Endodermal cell (in vitro differentiated cells): ENCODE results near the gene INTS1. TPM values are rescaled to one million over a fixed set of nuclear protein-coding genes. Genes with fewer than 3 reads are reported as not detected.

Experiments
- DNase-seq: peaks from one replicate; pipeline ENCODE4 v3.0.0-alpha.2; 2017
- H3K27ac ChIP-seq: 2 replicates; pipeline ENCODE4 v1.5.1; 2013; ENCODE audit warnings: mild to moderate bottlenecking, low read depth, low read length, moderate library complexity
- H3K27me3 ChIP-seq: 2 replicates; pipeline ENCODE4 v1.6.1; 2013; ENCODE audit warnings: mild to moderate bottlenecking, low read length, moderate library complexity; ENCODE audit not compliant: insufficient read depth, control insufficient read depth, poor library complexity, severe bottlenecking
- H3K36me3 ChIP-seq: 2 replicates; pipeline ENCODE4 v1.7.0; 2013; ENCODE audit warnings: mild to moderate bottlenecking, low read length, moderate library complexity; ENCODE audit not compliant: control insufficient read depth, insufficient read depth
- H3K4me1 ChIP-seq: one replicate; pipeline ENCODE4 v1.7.0; 2013; ENCODE audit warnings: low read length; ENCODE audit not compliant: control insufficient read depth, insufficient read depth
- H3K4me3 ChIP-seq: 2 replicates; pipeline ENCODE4 v1.5.1; 2013; ENCODE audit warnings: mild to moderate bottlenecking, low read length, moderate library complexity
- H3K9ac ChIP-seq: 2 replicates; pipeline ENCODE4 v1.6.1; 2013; ENCODE audit warnings: mild to moderate bottlenecking, low read length, moderate library complexity; ENCODE audit not compliant: poor library complexity, severe bottlenecking; ENCODE audit errors: extremely low read depth
- H3K9me3 ChIP-seq: 2 replicates; pipeline ENCODE4 v1.6.1; 2013; ENCODE audit warnings: mild to moderate bottlenecking, low read length, moderate library complexity; ENCODE audit not compliant: control insufficient read depth
- H3K27ac Mint-ChIP-seq: 2 replicates; pipeline ENCODE4 v1.8.0; 2020; ENCODE audit warnings: mixed read lengths
- H3K27me3 Mint-ChIP-seq: 2 replicates; pipeline ENCODE4 v1.8.0; 2021; ENCODE audit warnings: mild to moderate bottlenecking, mixed read lengths; ENCODE audit not compliant: insufficient read depth
- H3K36me3 Mint-ChIP-seq: 2 replicates; pipeline ENCODE4 v1.8.0; 2020; ENCODE audit warnings: low read depth, mixed read lengths
- H3K4me1 Mint-ChIP-seq: 2 replicates; pipeline ENCODE4 v1.8.0; 2020; ENCODE audit warnings: mixed read lengths
- H3K4me3 Mint-ChIP-seq: 2 replicates; pipeline ENCODE4 v1.8.0; 2020; ENCODE audit warnings: mild to moderate bottlenecking, moderate library complexity, mixed read lengths
- H3K9me3 Mint-ChIP-seq: 2 replicates; pipeline ENCODE4 v1.8.0; 2020; ENCODE audit warnings: mild to moderate bottlenecking, mixed read lengths
- WGBS, 2 experiments: methylation state at CpG; one replicate each; pipeline versions ENCODE4 v1.1.5 to v1.1.7; 2013; ENCODE audit warnings: missing lambda C conversion rate in 2 of 2, mixed read lengths in 1 of 2; ENCODE audit not compliant: insufficient coverage in 1 of 2, insufficient read length in 1 of 2; 5-methylcytosine and 5-hydroxymethylcytosine counted together
- total RNA-seq, 2 donors: library from RNA; stranded (reverse); fragmentation: NEBNext Ultra II Directional in 1 of 2; extraction: Animal tissue kit (Norgen Biotek cat#: 25700) in 1 of 2; gene quantifications; 2 replicates in 1 of 2; 3 replicates in 1 of 2; pipeline ENCODE4 v1.2.1, GENCODE V29; 2021
- TF ChIP-seq, protein P1 (sequence below): fragments of 200-600 bp; sonication (generic); conservative IDR thresholded peaks from 2 replicates; pipeline ENCODE4 v1.5.0; 2021; ENCODE audit warnings: antibody characterized with exemption, mild to moderate bottlenecking

INTS1 gene
- total RNA-seq, 2 donors from 2014 or later = 145 to 178 TPM

- Mint-ChIP-seq H3K36me3 (peaks cover 2% of the 10 kb centered on the region), H3K27me3 (no peaks in the 10 kb centered on the region), H3K27ac (peak overlapping the region; percentile 80), H3K4me3 (no peak overlapping the region), H3K9me3 (no peaks in the 10 kb centered on the region), H3K4me1 (peaks cover 21% of the 10 kb centered on the region)
- TF ChIP-seq, protein P1, sequence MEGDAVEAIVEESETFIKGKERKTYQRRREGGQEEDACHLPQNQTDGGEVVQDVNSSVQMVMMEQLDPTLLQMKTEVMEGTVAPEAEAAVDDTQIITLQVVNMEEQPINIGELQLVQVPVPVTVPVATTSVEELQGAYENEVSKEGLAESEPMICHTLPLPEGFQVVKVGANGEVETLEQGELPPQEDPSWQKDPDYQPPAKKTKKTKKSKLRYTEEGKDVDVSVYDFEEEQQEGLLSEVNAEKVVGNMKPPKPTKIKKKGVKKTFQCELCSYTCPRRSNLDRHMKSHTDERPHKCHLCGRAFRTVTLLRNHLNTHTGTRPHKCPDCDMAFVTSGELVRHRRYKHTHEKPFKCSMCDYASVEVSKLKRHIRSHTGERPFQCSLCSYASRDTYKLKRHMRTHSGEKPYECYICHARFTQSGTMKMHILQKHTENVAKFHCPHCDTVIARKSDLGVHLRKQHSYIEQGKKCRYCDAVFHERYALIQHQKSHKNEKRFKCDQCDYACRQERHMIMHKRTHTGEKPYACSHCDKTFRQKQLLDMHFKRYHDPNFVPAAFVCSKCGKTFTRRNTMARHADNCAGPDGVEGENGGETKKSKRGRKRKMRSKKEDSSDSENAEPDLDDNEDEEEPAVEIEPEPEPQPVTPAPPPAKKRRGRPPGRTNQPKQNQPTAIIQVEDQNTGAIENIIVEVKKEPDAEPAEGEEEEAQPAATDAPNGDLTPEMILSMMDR = no peak
- Histone ChIP-seq H3K9ac (no peak overlapping the region), H3K27ac (peak overlapping the region; percentile 99), H3K9me3 (no peaks in the 10 kb centered on the region), H3K27me3 (no peaks in the 10 kb centered on the region), H3K36me3 (no peaks in the 10 kb centered on the region), H3K4me1 (peaks cover 11% of the 10 kb centered on the region), H3K4me3 (no peak overlapping the region)
- DNase-seq = no peak
- 85 to 89% methylated on average over 6 to 7 of the region's 7 CpGs for WGBS, 2 experiments
These were observed 32.2 kb upstream of the INTS1 start for GRCh38 chr7:1536455-1536742.

DNA sequence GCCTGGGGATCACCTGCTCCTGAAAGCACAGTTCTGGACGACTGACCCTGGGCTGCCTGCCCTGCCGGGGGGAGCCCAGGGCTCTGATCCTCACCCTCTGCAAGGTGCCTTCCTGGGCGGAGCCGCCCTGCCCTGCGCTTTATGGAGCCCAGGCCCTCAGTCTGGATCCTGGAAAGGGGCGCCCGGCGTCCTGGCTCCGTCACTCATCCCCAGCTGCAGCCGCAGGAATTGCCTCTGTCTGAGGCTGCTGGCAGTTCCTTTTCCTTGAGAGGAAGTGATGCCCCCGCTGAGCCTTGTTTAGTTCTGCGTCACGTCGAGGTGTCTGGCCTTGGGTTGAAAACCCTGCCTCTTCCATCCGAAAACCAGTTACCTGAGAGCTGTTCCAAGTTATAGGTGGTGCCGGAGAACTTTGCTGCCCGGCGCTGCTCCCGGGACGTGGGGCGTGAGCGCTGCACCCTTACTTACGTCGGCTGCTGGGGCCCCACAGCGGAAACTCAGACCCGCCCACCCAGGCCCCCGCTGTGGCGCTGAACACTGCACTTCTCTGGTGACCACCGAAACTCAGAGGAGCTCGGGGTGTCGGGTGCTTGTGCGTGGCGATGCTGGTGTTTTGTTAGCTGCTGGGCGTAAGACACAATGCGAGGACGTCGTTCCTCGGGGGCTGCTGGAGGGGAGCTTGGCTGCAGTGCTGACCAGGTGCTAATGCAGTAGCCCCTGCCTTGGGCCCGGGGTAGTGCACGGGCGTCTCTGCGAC lies 31.7 kb upstream of the INTS1 start:
- H3K4me1 ChIP-seq = peaks cover 11% of the 10 kb centered on the region
- no peaks in the 10 kb centered on the region for H3K9me3 ChIP-seq
- TF ChIP-seq, protein P1 = peak; percentile 17
- H3K9ac ChIP-seq = no peak overlapping the region
- no peak overlapping the region for H3K4me3 Mint-ChIP-seq
- no peaks in the 10 kb centered on the region for H3K27me3 ChIP-seq
- H3K27ac Mint-ChIP-seq = peak overlapping the region; percentile 80
- no peaks in the 10 kb centered on the region for H3K9me3 Mint-ChIP-seq
- DNase-seq = peak; percentile 65
- H3K27ac ChIP-seq = peak overlapping the region; percentile 99
- H3K36me3 ChIP-seq = no peaks in the 10 kb centered on the region
- H3K4me1 Mint-ChIP-seq = peaks cover 21% of the 10 kb centered on the region
- no peak overlapping the region for H3K4me3 ChIP-seq
- H3K36me3 Mint-ChIP-seq = peaks cover 2% of the 10 kb centered on the region
- no peaks in the 10 kb centered on the region for H3K27me3 Mint-ChIP-seq
- WGBS, 2 experiments = 89 to 91% methylated on average over 42 of the region's 42 CpGs

- Mint-ChIP-seq H3K36me3 (no peaks in the 10 kb centered on the region), H3K27ac (no peak overlapping the region)
These were observed 30.9 kb upstream of the INTS1 start for GRCh38 chr7:1535100-1535458.

More at GRCh38 chr7:1535100-1535458, 30.9 kb upstream of the INTS1 start:
- no peaks in the 10 kb centered on the region for H3K9me3 ChIP-seq
- TF ChIP-seq, protein P1 = no peak
- no peaks in the 10 kb centered on the region for H3K27me3 Mint-ChIP-seq
- WGBS, 2 experiments = 73 to 83% methylated on average over 6 of the region's 6 CpGs
- no peaks in the 10 kb centered on the region for H3K36me3 ChIP-seq
- no peaks in the 10 kb centered on the region for H3K27me3 ChIP-seq
- H3K4me1 Mint-ChIP-seq = peaks cover 21% of the 10 kb centered on the region
- H3K4me3 Mint-ChIP-seq = no peak overlapping the region
- no peak overlapping the region for H3K9ac ChIP-seq
- no peak for DNase-seq
- H3K9me3 Mint-ChIP-seq = no peaks in the 10 kb centered on the region
- no peak overlapping the region for H3K4me3 ChIP-seq
- no peak overlapping the region for H3K27ac ChIP-seq
- peaks cover 11% of the 10 kb centered on the region for H3K4me1 ChIP-seq
